Activated T-helper 17 cell treated with anti-CD3 and anti-CD28 coated beads, Interleukin-2, amount 50 U/mL, for 72 hours (primary cell): ENCODE measurements around the gene ECM2. TPM values are rescaled to one million over a fixed set of nuclear protein-coding genes. Genes with fewer than 3 reads are reported as not detected.

ENCODE experiments used
- ATAC-seq: fragments of 150-1000 bp; cut with Tn5 transposase; replicated peaks from 2 replicates; pipeline ENCODE4 v1.10.0; 2021; ENCODE audit warnings: mild to moderate bottlenecking, moderate library complexity
- H3K27ac Mint-ChIP-seq: one replicate; pipeline ENCODE4 v1.8.0; 2022; ENCODE audit warnings: mixed read lengths
- H3K27me3 Mint-ChIP-seq: one replicate; pipeline ENCODE4 v1.8.0; 2022; ENCODE audit warnings: mixed read lengths
- H3K36me3 Mint-ChIP-seq: one replicate; pipeline ENCODE4 v1.8.0; 2022; ENCODE audit warnings: low read depth, mild to moderate bottlenecking, mixed read lengths
- H3K4me1 Mint-ChIP-seq: one replicate; pipeline ENCODE4 v1.8.0; 2022; ENCODE audit warnings: mixed read lengths
- H3K4me3 Mint-ChIP-seq: one replicate; pipeline ENCODE4 v1.8.0; 2022; ENCODE audit warnings: mild to moderate bottlenecking, mixed read lengths
- H3K9me3 Mint-ChIP-seq: one replicate; pipeline ENCODE4 v1.8.0; 2022; ENCODE audit warnings: mixed read lengths
- total RNA-seq, 2 donors: library from RNA; stranded (reverse); gene quantifications; one replicate each; pipeline ENCODE4 v1.2.3, GENCODE V29; 2022

The ECM2 gene
- total RNA-seq, 2 donors from 2014 or later = not detected

- Mint-ChIP-seq H3K4me3 (no peak overlapping the region), H3K27me3 (no peaks in the 10 kb centered on the region), H3K9me3 (no peaks in the 10 kb centered on the region)
Observed at GRCh38 chr9:92496396-92497176, 39.2 kb downstream of the ECM2 start.

DNA sequence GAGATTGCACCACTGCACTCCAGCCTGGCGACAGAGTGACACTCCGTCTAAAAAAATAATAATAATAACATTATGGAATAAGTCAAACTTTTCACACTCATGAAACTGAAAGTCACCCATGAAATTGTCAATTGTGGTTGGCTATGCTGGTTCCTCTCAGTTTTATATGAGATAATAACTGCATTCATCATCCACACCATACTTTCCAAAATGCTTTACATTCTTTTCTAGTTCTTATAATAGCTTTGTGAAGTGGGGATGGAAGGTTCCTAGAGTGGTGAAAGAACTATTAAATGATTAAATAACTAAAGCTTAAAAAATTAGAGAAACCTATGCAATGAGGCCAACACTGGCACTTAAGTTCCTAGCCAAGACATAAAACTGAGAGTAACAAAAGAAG, 40.9 kb downstream of the ECM2 start:
- H3K27ac Mint-ChIP-seq = no peak overlapping the region
- H3K4me3 Mint-ChIP-seq = no peak overlapping the region
- H3K9me3 Mint-ChIP-seq = no peaks in the 10 kb centered on the region
- H3K27me3 Mint-ChIP-seq = no peaks in the 10 kb centered on the region
- no peak for ATAC-seq
- no peaks in the 10 kb centered on the region for H3K36me3 Mint-ChIP-seq
- no peaks in the 10 kb centered on the region for H3K4me1 Mint-ChIP-seq

More at GRCh38 chr9:92496396-92497176, 39.2 kb downstream of the ECM2 start:
- Mint-ChIP-seq H3K27ac (no peak overlapping the region), H3K36me3 (no peaks in the 10 kb centered on the region), H3K4me1 (no peaks in the 10 kb centered on the region)
- ATAC-seq = no peak

GRCh38 chr9:92493749-92494387, 41.9 kb downstream of the ECM2 start:
- no peak overlapping the region for H3K4me3 Mint-ChIP-seq
- ATAC-seq = no peak
- no peak overlapping the region for H3K27ac Mint-ChIP-seq
- H3K9me3 Mint-ChIP-seq = no peaks in the 10 kb centered on the region
- H3K36me3 Mint-ChIP-seq = no peaks in the 10 kb centered on the region
- no peaks in the 10 kb centered on the region for H3K27me3 Mint-ChIP-seq
- no peaks in the 10 kb centered on the region for H3K4me1 Mint-ChIP-seq

DNA sequence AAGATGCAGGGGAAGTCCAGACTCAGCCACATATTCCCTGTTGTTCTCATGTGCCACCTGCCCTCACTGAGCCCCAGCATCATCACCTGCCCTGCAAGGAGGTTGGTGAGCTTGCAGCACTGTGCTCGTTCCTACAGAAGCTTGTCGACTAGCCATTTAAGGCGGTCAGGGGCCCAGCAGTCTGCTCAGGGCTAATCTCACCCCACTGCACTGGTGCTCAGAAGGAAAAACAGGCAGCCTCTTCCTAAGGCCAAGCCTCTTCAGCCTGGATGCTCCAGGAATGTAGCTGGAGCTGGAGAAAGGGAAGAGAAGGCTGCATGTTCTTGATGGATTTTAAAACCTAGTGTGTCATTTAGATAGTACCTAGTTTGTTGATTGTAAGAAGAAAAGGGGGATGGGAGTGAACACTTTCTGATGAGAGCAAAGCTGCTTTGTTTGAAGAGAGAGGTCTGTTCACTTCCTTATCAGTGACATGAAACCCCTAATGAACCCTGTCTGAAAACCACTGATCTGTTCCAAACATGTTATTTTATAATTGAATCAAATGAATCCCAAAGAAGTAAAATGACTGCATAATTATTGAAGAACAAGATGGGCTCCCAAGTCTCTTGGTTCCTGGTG, 42.9 kb downstream of the ECM2 start:
- no peaks in the 10 kb centered on the region for H3K27me3 Mint-ChIP-seq
- no peaks in the 10 kb centered on the region for H3K9me3 Mint-ChIP-seq
- no peak overlapping the region for H3K4me3 Mint-ChIP-seq
- ATAC-seq = no peak
- no peaks in the 10 kb centered on the region for H3K36me3 Mint-ChIP-seq
- no peak overlapping the region for H3K27ac Mint-ChIP-seq
- H3K4me1 Mint-ChIP-seq = no peaks in the 10 kb centered on the region

GRCh38 chr9:92488681-92489550, 46.9 kb downstream of the ECM2 start:
- H3K27ac Mint-ChIP-seq = no peak overlapping the region

DNA sequence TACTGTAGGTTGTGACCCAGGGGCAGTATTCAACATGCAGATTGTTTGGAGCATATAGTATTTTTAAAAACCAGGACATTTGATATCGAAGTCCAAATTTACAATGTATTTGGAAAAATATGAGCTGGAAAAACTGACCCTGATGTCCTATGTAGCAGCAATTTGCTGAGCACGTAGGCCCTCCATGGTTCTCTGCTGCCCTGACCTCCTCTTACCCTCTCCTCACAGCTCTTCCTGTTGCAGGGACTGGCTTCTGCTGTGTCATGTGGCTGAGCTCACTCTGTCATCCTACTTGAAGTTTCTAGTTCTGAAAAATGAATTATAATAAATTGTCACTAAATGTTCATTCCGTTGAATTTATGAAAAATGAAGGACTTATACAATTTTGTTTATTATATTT, 49.4 kb downstream of the ECM2 start:
- H3K9me3 Mint-ChIP-seq = no peaks in the 10 kb centered on the region
- H3K27me3 Mint-ChIP-seq = no peaks in the 10 kb centered on the region
- ATAC-seq = no peak
- H3K4me3 Mint-ChIP-seq = no peak overlapping the region
- H3K27ac Mint-ChIP-seq = no peak overlapping the region
- no peaks in the 10 kb centered on the region for H3K36me3 Mint-ChIP-seq
- peaks cover under 1% of the 10 kb centered on the region for H3K4me1 Mint-ChIP-seq

More at GRCh38 chr9:92488681-92489550, 46.9 kb downstream of the ECM2 start:
- Mint-ChIP-seq H3K9me3 (no peaks in the 10 kb centered on the region), H3K4me1 (no peaks in the 10 kb centered on the region), H3K36me3 (no peaks in the 10 kb centered on the region), H3K27me3 (no peaks in the 10 kb centered on the region), H3K4me3 (no peak overlapping the region)
- ATAC-seq = no peak

- ATAC-seq = no peak
- no peaks in the 10 kb centered on the region for H3K36me3 Mint-ChIP-seq
- H3K4me1 Mint-ChIP-seq = peaks cover 5% of the 10 kb centered on the region
- no peak overlapping the region for H3K27ac Mint-ChIP-seq
- H3K27me3 Mint-ChIP-seq = no peaks in the 10 kb centered on the region
- no peak overlapping the region for H3K4me3 Mint-ChIP-seq
- no peaks in the 10 kb centered on the region for H3K9me3 Mint-ChIP-seq
Observed at GRCh38 chr9:92484563-92484962, 51.2 kb downstream of the ECM2 start.

GRCh38 chr9:92483627-92484545, 51.9 kb downstream of the ECM2 start:
- H3K4me3 Mint-ChIP-seq = no peak overlapping the region
- H3K27ac Mint-ChIP-seq = no peak overlapping the region
- no peaks in the 10 kb centered on the region for H3K36me3 Mint-ChIP-seq
- H3K4me1 Mint-ChIP-seq = peaks cover 5% of the 10 kb centered on the region
- no peaks in the 10 kb centered on the region for H3K27me3 Mint-ChIP-seq
- no peak for ATAC-seq
- H3K9me3 Mint-ChIP-seq = no peaks in the 10 kb centered on the region

DNA sequence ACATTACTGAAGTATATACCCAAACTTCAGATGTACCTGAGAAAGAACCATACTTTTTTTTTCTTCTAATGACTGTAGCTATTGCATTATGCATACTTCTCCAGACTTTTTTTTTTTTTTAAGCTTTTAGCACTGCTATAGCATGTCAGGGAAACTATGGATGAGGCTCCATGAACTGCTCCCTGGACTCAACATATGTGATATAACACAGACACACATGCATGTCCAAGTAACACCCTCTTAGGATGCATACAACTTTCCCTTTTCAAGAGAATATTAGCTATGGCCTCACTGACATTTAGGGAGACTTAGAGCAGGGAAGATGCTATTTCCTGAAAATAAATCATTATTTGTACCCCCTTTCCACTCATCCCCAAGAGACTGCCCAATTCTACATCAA, 53.0 kb downstream of the ECM2 start:
- Mint-ChIP-seq H3K9me3 (no peaks in the 10 kb centered on the region), H3K4me3 (no peak overlapping the region), H3K36me3 (no peaks in the 10 kb centered on the region), H3K27ac (no peak overlapping the region), H3K4me1 (peaks cover 5% of the 10 kb centered on the region), H3K27me3 (no peaks in the 10 kb centered on the region)
- no peak for ATAC-seq

DNA sequence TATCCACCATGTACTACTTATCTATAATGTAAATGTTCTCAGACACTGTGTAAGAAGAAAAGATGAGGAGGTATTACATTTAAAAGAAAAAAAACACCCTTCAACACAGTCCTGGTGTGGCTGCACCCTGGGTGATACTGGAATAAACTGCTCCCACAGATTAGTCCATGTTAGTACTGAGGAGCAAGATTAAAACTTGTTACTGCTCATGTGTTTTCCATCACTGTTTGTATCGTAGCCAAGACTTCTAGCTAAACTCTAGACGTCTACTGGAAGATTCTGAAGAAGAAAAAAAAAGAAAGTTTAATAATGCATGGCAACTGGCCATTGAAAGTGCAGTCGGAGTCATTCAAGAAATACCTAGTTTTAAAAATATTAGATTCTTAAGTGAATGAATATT, 53.5 kb downstream of the ECM2 start, which contains the start of gene ASPN:
ASPN (minus strand) TSS at position 178 of the 400 bp plus-strand sequence.
- peaks cover 5% of the 10 kb centered on the region for H3K4me1 Mint-ChIP-seq
- H3K27me3 Mint-ChIP-seq = no peaks in the 10 kb centered on the region
- ATAC-seq = no peak
- no peak within 1 kb of the TSS for H3K4me3 Mint-ChIP-seq
- no peaks in the 10 kb centered on the region for H3K36me3 Mint-ChIP-seq
- no peak within 1 kb of the TSS for H3K27ac Mint-ChIP-seq
- H3K9me3 Mint-ChIP-seq = no peaks in the 10 kb centered on the region

- no peaks in the 10 kb centered on the region for H3K9me3 Mint-ChIP-seq
- H3K36me3 Mint-ChIP-seq = no peaks in the 10 kb centered on the region
- ATAC-seq = peak; percentile 40
- no peak overlapping the region for H3K4me3 Mint-ChIP-seq
- no peaks in the 10 kb centered on the region for H3K27me3 Mint-ChIP-seq
- no peak overlapping the region for H3K27ac Mint-ChIP-seq
- H3K4me1 Mint-ChIP-seq = peaks cover 5% of the 10 kb centered on the region
Observed at GRCh38 chr9:92480986-92481633, 54.7 kb downstream of the ECM2 start.

DNA sequence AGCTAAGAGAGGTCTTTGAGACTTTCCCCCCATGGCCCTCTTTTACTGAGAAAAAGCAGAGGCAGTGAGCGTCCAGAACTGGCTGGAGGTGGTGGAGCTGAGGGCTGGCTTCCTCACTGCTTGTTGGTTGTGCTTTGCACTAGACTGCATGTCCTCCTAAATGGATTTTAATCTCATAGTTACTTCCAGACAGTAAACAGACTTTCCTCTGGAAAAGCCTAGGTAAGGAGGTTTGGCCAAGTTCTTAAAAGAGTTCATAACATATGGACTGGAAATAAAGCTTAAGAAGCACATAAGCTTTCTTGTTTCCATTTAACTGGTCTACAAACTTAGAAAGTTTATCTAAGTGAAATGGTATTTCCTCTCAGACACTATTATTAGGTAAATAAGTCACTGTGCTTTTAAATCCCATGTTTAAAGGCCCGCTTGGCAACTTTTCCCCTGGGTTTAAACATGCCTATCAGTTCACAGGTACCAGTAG, 55.5 kb downstream of the ECM2 start:
- H3K4me1 Mint-ChIP-seq = peaks cover 5% of the 10 kb centered on the region
- H3K9me3 Mint-ChIP-seq = no peaks in the 10 kb centered on the region
- no peaks in the 10 kb centered on the region for H3K27me3 Mint-ChIP-seq
- H3K27ac Mint-ChIP-seq = no peak overlapping the region
- H3K36me3 Mint-ChIP-seq = no peaks in the 10 kb centered on the region
- ATAC-seq = no peak
- no peak overlapping the region for H3K4me3 Mint-ChIP-seq

- no peak for ATAC-seq
- no peak overlapping the region for H3K4me3 Mint-ChIP-seq
- H3K27me3 Mint-ChIP-seq = no peaks in the 10 kb centered on the region
- H3K27ac Mint-ChIP-seq = no peak overlapping the region
- H3K4me1 Mint-ChIP-seq = peaks cover 5% of the 10 kb centered on the region
- no peaks in the 10 kb centered on the region for H3K9me3 Mint-ChIP-seq
- no peaks in the 10 kb centered on the region for H3K36me3 Mint-ChIP-seq
Observed at GRCh38 chr9:92479346-92479745, 56.4 kb downstream of the ECM2 start.
